Activated T-cell treated with anti-CD3 and anti-CD28 coated beads, Interleukin-2, amount 50 U/mL, for 48 hours (primary cell): Measurements from ENCODE around the gene RASGRF2.
"Not testable (repeated sequence)": the region's sequence is repeated elsewhere in the genome, so short reads cannot be mapped to it uniquely, and the experiment has no call there.

ENCODE experiments used
- DNase-seq, 2 experiments: peaks; one replicate each; pipeline ENCODE4 v3.0.0-alpha.2; 2020

The RASGRF2 gene

GRCh38 chr5:81080809-81081460 lies 120.8 kb downstream of the RASGRF2 start:
- no peak for DNase-seq

- DNase-seq: no peak
Observed at GRCh38 chr5:81081461-81081835, 121.3 kb downstream of the RASGRF2 start.

- no peak for DNase-seq
Observed at GRCh38 chr5:81086881-81087281, 126.7 kb downstream of the RASGRF2 start.

- DNase-seq: no peak
Observed at GRCh38 chr5:81091199-81091598, 131.0 kb downstream of the RASGRF2 start.

GRCh38 chr5:81093536-81094196 lies 133.5 kb downstream of the RASGRF2 start:
- no peak for DNase-seq

- no peak for DNase-seq
Observed at GRCh38 chr5:81095835-81096234, 135.7 kb downstream of the RASGRF2 start.

- DNase-seq: no peak
Observed at GRCh38 chr5:81097713-81098112, 137.6 kb downstream of the RASGRF2 start.

- no peak for DNase-seq
Observed at GRCh38 chr5:81105261-81105877, 145.2 kb downstream of the RASGRF2 start.

- DNase-seq: no peak
Observed at GRCh38 chr5:81115261-81115660, 155.1 kb downstream of the RASGRF2 start.

- DNase-seq: no peak
Observed at GRCh38 chr5:81117566-81117965, 157.4 kb downstream of the RASGRF2 start.

- DNase-seq: no peak
Observed at GRCh38 chr5:81121273-81121672, 161.1 kb downstream of the RASGRF2 start.

GRCh38 chr5:81121836-81122630 lies 161.9 kb downstream of the RASGRF2 start:
- no peak for DNase-seq

GRCh38 chr5:81124689-81125088 lies 164.5 kb downstream of the RASGRF2 start:
- DNase-seq: not testable (repeated sequence)

- DNase-seq: no peak
Observed at GRCh38 chr5:81125959-81126358, 165.8 kb downstream of the RASGRF2 start.

- DNase-seq: no peak
Observed at GRCh38 chr5:81128416-81128815, 168.3 kb downstream of the RASGRF2 start.

- no peak for DNase-seq
Observed at GRCh38 chr5:81132381-81132780, 172.2 kb downstream of the RASGRF2 start.

- DNase-seq: no peak
Observed at GRCh38 chr5:81134066-81134465, 173.9 kb downstream of the RASGRF2 start.

- no peak for DNase-seq
Observed at GRCh38 chr5:81134566-81134965, 174.4 kb downstream of the RASGRF2 start.

- no peak for DNase-seq
Observed at GRCh38 chr5:81136557-81136956, 176.4 kb downstream of the RASGRF2 start.

- DNase-seq: no peak
Observed at GRCh38 chr5:81137833-81138232, 177.7 kb downstream of the RASGRF2 start.

- DNase-seq: no peak
Observed at GRCh38 chr5:81140441-81140840, 180.3 kb downstream of the RASGRF2 start.

GRCh38 chr5:81140943-81141342 lies 180.8 kb downstream of the RASGRF2 start:
- no peak for DNase-seq

- DNase-seq: no peak
Observed at GRCh38 chr5:81142108-81142507, 181.9 kb downstream of the RASGRF2 start.
